LoVo (cell line): ENCODE data around the gene HPF1.
"Not testable (repeated sequence)": the region's sequence is repeated elsewhere in the genome, so short reads cannot be mapped to it uniquely, and the experiment has no call there.

Source experiments
- DNase-seq: peaks from one replicate; pipeline ENCODE4 v3.0.0-alpha.2; 2016; ENCODE audit warnings: low spot score

Gene HPF1

GRCh38 chr4:169738604-169739003 lies 19.1 kb downstream of the HPF1 start:
- DNase-seq: not testable (repeated sequence)

DNA sequence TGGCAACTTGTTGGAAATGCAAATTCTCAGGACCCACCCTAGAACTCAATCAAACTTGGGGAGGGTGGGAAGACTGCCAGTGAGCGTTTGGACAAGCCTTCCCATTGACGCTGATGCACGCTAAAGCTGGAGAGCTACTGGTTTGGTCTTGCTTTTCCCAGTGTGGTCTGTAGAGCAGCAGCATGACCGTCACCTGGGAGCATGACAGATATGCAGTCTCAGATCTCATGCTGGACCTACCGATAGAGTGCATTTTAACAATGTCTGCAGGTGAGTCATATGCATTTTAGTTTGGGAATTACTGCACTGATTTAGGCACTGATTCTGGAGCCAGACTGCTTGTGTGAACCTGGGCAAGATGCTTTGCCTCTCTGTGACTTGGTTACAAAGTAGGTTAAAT lies 27.2 kb downstream of the HPF1 start:
- DNase-seq: no peak

DNA sequence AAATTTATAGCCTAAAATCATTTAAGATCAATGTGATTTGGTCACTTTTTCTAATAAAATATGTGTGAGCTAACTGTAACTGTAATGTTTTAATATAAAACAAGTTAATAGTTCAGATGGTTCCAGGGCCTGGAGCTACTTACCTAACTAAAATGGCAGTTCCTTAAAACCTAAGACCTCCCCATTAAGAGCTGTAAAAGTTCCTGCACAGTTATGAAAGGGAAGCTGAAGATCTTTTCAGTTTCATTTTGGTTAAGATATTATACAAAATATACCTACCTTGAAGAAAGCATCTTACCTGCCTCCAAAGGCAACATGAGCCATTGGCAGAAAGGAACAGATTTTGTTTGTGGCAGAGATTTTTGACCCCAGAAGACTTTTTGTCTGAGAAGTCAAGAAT lies 30.1 kb downstream of the HPF1 start:
- DNase-seq: no peak

DNA sequence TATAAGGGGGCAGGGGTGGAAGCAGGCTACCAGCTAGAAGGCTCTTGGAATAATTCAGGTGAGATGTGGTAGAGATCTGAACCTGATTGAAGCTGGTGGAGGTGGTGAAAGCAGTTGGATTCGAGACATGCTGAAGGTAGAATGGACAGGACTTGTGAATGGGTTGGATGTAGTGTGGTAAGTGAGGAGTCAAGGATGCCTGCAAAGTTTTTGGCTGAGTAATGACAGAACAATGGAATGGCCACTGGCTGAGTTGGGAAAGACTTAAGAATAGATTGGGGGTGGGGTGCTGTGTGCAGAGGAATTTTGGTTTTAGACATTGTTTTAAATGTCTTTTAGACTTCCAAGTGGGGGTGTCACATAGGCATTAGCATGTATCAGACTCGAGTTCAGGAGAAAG lies 33.5 kb downstream of the HPF1 start:
- no peak for DNase-seq

- no peak for DNase-seq
These were observed 34.4 kb downstream of the HPF1 start for GRCh38 chr4:169723207-169723965.

DNA sequence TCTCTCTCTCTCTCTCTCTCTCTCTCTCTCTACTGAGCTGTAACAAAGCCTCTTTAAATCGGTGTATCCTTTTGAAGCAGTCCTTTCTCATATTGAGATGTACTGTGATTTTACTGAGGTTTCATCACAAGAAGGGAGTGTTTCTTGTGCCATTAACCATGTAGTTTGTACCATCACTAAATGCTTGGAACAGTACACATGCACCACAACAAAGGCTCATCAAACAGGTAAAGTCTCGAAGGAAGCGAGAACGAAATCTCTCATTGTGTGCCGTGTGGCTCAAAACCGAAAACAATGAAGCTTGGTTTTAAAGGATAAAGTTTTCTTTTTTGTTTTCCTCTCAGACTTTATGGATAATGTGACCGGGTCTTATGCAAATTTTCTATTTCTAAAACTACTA lies 37.2 kb downstream of the HPF1 start:
- DNase-seq: no peak

DNA sequence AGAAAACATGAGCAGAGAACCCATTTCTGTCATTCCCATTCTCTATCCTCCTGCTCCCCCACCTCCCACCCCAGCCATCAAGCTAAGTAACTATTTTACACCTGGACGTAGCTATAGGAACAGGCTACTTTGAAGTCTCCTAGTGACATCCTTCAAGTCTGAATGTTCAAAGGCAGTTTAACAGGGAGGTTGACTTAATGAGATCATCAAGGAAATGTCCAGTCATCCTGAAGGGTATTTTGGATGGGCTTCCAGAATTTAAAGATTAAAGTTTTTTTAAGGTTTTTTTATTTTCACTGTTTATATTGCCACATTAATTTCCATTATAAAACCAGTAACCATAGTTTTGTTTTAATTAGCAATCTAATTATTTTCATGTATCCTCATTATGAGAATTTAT lies 41.1 kb downstream of the HPF1 start:
- no peak for DNase-seq

DNA sequence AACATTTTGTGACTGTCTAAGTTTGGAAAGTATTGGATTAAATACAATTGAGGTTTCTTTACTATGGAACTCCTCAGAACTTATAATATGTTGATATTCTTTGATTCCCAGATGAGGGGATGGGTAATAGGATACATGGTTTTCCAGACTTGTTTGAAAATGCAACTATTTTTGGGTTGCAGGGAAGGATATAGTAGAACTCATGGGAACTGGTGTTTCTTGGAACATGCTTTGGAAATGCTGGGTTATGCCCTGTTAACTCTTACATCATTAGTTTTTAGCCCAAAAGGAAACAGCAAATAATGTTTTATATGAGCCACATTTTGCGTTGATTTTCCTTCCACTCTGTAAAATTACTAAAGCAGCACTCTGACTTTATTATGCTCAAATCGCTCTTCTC lies 41.9 kb downstream of the HPF1 start:
- DNase-seq: no peak

DNA sequence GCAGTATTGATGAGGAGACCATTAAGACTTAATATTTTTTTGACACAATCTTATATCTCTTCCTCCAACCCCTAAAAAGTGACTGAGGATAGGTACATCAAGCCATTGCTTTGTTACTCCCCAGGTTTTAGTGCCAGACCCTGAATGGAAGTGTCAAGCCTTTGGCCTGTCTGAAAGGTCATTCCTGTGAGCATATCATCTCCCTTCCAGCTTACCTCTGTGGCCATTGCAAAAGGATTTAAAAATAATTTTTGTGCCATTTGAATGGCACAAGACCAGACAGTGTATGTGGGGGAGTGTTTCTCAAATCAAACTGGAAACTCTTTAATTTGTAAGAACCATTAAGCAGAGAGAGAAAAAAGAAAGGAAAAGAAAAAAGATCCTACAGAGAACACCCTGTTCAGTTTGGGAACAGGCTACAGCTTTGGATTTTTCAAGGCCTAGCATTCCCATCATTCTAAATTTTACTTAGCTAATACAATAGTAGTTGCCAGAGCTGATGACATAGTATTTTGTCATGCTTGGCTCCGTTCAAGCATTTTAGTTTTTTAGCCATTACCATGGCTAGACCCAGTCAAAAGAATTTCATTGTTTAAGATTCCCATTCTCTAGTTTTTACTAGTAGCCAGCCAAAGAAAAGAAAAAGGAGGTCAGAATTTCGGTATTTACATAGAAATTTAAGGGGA lies 49.6 kb downstream of the HPF1 start:
- no peak for DNase-seq

- DNase-seq: no peak
These were observed 59.4 kb downstream of the HPF1 start for GRCh38 chr4:169698331-169698730.

- no peak for DNase-seq
These were observed 67.0 kb downstream of the HPF1 start for GRCh38 chr4:169690787-169691186.

GRCh38 chr4:169689681-169690080 lies 68.1 kb downstream of the HPF1 start:
- no peak for DNase-seq

- DNase-seq: no peak
These were observed 75.2 kb downstream of the HPF1 start for GRCh38 chr4:169682372-169683047.
